AG04450 (cell line): ENCODE measurements around the gene ARRDC3. TPM values are rescaled to one million over a fixed set of nuclear protein-coding genes. Genes with fewer than 3 reads are reported as not detected.
"Not testable (repeated sequence)": the region's sequence is repeated elsewhere in the genome, so short reads cannot be mapped to it uniquely, and the experiment has no call there.

ENCODE experiments used
- CTCF ChIA-PET: fragments of 300-600, 350-600 bp; formaldehyde crosslinking; extraction: SDS; loops from one replicate; lab custom pipeline; 2022; ENCODE audit warnings: antibody characterized with exemption, inconsistent platforms; lab: Charles Lee
- POLR2A ChIA-PET: fragments of 350-600 bp; formaldehyde crosslinking; extraction: SDS; loops from one replicate; lab custom pipeline; 2021; ENCODE audit warnings: antibody characterized with exemption, inconsistent platforms; lab: Yijun Ruan, JAX
- DNase-seq: peaks from one replicate; pipeline ENCODE4 v3.0.0-alpha.2; 2011; ENCODE audit warnings: low read depth, low spot score
- H3K27ac ChIP-seq: one replicate; pipeline ENCODE4 v1.5.1; 2012; ENCODE audit warnings: low read depth, low read length, control low read depth
- H3K27me3 ChIP-seq: one replicate; pipeline ENCODE4 v1.6.0; 2012; ENCODE audit warnings: low read length; ENCODE audit not compliant: control insufficient read depth, insufficient read depth
- H3K4me3 ChIP-seq: 2 replicates; pipeline ENCODE4 v1.5.1; 2011; ENCODE audit warnings: mild to moderate bottlenecking, low read depth, low read length, control low read depth
- H3K9me3 ChIP-seq: 2 replicates; pipeline ENCODE4 v1.5.1; 2012; ENCODE audit warnings: low read length; ENCODE audit not compliant: control insufficient read depth, insufficient read depth
- polyA plus RNA-seq: library from polyadenylated mRNA; depleted of rRNA; stranded (reverse); fragments of >200 nt; gene quantifications from 2 replicates; pipeline ENCODE4 v1.2.3, GENCODE V29; 2011
- TF ChIP-seq, protein P1 (sequence below): IDR thresholded peaks from 2 replicates; pipeline ENCODE4 v1.5.1; 2011; ENCODE audit warnings: low read depth, low read length, control low read depth, inconsistent platforms

ARRDC3 gene
- polyA plus RNA-seq, 1 experiment, result 38.3 TPM

DNA sequence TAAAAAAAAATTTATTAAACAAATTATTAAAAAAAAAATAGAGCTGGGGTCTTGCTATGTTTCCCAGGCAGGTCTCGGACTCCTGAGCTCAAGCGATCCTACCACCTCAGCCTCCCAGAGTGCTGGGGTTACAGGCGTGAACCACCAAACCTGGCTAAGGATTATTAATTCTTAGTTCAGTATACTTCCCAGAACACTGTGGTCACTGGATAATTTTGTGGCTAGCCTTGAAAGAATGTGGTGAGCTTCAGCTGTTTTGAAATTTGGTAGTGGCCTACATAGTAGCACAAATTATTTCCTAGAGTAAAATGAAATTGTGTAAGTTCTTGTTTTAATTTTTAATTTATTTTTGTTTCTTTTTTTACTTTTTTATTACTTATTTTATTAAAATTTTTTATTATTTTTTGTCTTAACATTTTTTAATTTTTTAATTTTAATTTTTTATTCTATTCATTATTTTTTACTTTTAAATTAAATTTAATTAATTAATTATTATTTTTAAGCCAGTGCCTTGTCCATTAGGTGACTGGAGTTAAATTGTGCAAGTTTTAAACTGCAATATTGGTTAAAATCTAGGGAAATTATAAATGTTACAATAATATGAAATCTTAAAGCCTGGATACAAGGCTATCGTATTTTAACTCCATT, 23.0 kb downstream of the ARRDC3 start:
- POLR2A ChIA-PET, result no interaction called here
- Histone ChIP-seq H3K27ac (no peak overlapping the region), H3K27me3 (no peaks in the 10 kb centered on the region), H3K4me3 (no peak overlapping the region), H3K9me3 (no peaks in the 10 kb centered on the region; the same call in 1 of the 2 replicates)
- TF ChIP-seq, protein P1, sequence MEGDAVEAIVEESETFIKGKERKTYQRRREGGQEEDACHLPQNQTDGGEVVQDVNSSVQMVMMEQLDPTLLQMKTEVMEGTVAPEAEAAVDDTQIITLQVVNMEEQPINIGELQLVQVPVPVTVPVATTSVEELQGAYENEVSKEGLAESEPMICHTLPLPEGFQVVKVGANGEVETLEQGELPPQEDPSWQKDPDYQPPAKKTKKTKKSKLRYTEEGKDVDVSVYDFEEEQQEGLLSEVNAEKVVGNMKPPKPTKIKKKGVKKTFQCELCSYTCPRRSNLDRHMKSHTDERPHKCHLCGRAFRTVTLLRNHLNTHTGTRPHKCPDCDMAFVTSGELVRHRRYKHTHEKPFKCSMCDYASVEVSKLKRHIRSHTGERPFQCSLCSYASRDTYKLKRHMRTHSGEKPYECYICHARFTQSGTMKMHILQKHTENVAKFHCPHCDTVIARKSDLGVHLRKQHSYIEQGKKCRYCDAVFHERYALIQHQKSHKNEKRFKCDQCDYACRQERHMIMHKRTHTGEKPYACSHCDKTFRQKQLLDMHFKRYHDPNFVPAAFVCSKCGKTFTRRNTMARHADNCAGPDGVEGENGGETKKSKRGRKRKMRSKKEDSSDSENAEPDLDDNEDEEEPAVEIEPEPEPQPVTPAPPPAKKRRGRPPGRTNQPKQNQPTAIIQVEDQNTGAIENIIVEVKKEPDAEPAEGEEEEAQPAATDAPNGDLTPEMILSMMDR, result no peak
- CTCF ChIA-PET, result no interaction called here
- no peak for DNase-seq

DNA sequence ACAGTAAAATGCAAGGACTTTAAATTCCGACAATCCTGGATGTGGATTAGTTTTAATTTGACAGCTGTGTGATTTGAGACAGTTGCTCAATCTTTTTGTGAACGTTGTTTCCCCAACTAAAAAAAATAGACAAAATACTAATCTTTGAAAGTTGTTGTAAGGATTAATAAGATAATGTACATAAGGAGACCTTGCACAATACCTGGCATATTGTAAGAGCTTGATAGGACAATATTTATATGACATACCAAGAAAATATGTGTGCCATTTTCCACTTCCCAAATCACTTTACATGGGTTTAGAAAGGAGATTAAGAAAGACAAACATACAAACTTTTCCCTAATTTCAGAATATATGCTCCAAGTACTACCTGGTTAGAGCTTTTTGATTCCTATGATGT, 25.3 kb downstream of the ARRDC3 start:
- Histone ChIP-seq H3K27ac (no peak overlapping the region), H3K4me3 (no peak overlapping the region), H3K9me3 (no peaks in the 10 kb centered on the region; the same call in 1 of the 2 replicates), H3K27me3 (no peaks in the 10 kb centered on the region)
- no peak for DNase-seq
- ChIA-PET CTCF (interaction anchor here (1.3 kb wide), 2 partner anchors 27 to 256 kb away, joined by 3 to 4 read pairs; no protein-coding TSS in a partner anchor), POLR2A (interaction anchor here (1.1 to 1.4 kb wide), 2 partner anchors 25 to 26 kb away, joined by 3 to 4 read pairs; partner anchors contain the start of gene ARRDC3)
- TF ChIP-seq, protein P1, result no peak

DNA sequence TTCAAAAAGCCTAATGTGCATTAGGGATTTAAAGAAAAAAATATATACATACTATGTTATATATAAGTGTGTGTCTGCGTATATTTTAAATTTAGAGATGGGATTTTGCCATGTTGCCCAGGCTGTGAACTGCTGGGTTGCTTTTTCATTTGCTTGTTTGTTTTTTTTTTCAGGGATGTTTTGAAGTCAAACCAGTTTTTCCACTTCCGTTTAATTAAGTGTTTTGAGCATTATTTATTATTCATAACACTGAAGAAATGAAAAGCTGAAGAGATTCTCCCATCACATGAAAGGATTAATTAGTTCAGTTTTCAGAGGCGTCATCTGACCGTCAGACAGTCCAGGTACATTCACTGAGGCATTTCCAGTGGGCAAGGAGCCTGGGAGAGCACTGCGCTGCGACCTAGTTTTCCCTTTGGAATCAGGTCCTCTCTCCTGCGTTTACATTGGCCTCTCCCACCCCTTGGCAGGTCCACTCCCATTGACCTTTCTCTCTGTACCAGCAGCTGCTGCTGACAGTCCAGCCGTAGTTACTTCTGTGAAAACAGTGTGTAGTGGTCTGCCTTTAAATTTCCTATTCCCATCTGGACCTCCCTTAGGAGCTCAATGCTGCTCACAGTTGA, 26.0 kb downstream of the ARRDC3 start:
- TF ChIP-seq, protein P1, result no peak
- Histone ChIP-seq H3K4me3 (no peak overlapping the region), H3K27ac (no peak overlapping the region), H3K9me3 (no peaks in the 10 kb centered on the region; the same call in 1 of the 2 replicates), H3K27me3 (no peaks in the 10 kb centered on the region)
- POLR2A ChIA-PET, result interaction anchor here (0.7 to 1.4 kb wide), 3 partner anchors 25 to 374 kb away, joined by 3 to 5 read pairs (median 4); partner anchors contain the start of gene ARRDC3
- CTCF ChIA-PET, result interaction anchor here (0.6 to 1.3 kb wide), 3 partner anchors 28 to 174 kb away, joined by 3 to 4 read pairs (median 4); no protein-coding TSS in a partner anchor
- no peak for DNase-seq

DNA sequence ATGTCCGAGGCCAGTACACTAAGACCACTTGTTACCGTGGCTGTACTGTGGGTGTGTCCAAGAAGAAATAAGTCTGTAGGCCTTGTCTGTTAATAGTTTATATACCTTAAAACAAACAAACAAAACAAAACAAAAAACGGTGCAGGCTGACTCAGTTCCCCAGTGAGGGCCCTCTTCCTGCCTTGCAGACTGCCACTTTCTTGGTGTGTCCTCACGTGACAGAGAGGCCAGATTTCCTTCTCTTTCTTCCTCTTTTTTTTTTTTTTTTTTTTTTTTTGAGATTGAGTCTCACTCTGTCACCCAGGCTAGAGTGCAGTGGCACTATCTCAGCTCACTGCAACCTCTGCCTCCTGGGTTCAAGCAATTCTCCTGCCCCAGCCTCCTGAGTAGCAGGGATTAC, 28.2 kb downstream of the ARRDC3 start:
- H3K4me3 ChIP-seq, CTCF ChIA-PET, POLR2A ChIA-PET, H3K27ac ChIP-seq, H3K9me3 ChIP-seq, DNase-seq, H3K27me3 ChIP-seq: not testable (repeated sequence)

- ChIA-PET POLR2A (no interaction called here), CTCF (no interaction called here)
- TF ChIP-seq, protein P1, result no peak
- H3K27ac ChIP-seq, result no peak overlapping the region
- DNase-seq, result no peak
- H3K27me3 ChIP-seq, result no peaks in the 10 kb centered on the region
- no peaks in the 10 kb centered on the region for H3K9me3 ChIP-seq
- H3K4me3 ChIP-seq, result no peak overlapping the region
These were observed 30.1 kb downstream of the ARRDC3 start for GRCh38 chr5:91352831-91353695.
